HG02571 (cell line): ENCODE measurements around the gene NDST1.

Experiments
- ATAC-seq: cut with Tn5 transposase; IDR thresholded peaks from one replicate; pipeline ENCODE4 v1.9.1; 2021; ENCODE audit warnings: mild to moderate bottlenecking, moderate library complexity; ENCODE audit not compliant: unreplicated experiment

Gene NDST1

GRCh38 chr5:150521939-150522503, 14.1 kb downstream of the NDST1 start:
- no peak for ATAC-seq

- ATAC-seq = no peak
Measured at GRCh38 chr5:150522504-150523414, 14.8 kb downstream of the NDST1 start.

GRCh38 chr5:150523472-150524350, 15.8 kb downstream of the NDST1 start:
- ATAC-seq = no peak

- ATAC-seq = no peak
Measured at GRCh38 chr5:150525163-150525562, 17.2 kb downstream of the NDST1 start.

- no peak for ATAC-seq
Measured at GRCh38 chr5:150525781-150526180, 17.9 kb downstream of the NDST1 start.

GRCh38 chr5:150527038-150527437, 19.1 kb downstream of the NDST1 start:
- no peak for ATAC-seq

DNA sequence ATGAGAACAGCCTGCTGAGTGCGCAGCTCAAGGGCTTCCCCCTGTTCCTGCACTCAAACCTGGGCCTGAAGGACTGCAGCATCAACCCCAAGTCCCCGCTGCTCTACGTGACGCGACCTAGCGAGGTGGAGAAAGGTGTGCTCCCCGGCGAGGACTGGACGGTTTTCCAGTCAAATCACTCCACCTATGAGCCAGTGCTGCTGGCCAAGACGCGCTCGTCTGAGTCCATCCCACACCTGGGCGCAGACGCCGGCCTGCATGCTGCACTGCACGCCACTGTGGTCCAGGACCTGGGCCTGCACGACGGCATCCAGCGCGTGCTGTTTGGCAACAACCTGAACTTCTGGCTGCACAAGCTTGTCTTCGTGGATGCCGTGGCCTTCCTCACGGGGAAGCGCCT, 19.9 kb downstream of the NDST1 start:
- ATAC-seq = no peak

- no peak for ATAC-seq
Measured at GRCh38 chr5:150528924-150529546, 21.1 kb downstream of the NDST1 start.

- no peak for ATAC-seq
Measured at GRCh38 chr5:150529555-150529954, 21.6 kb downstream of the NDST1 start.

- ATAC-seq = no peak
Measured at GRCh38 chr5:150530423-150530822, 22.5 kb downstream of the NDST1 start.

- no peak for ATAC-seq
Measured at GRCh38 chr5:150530951-150531588, 23.1 kb downstream of the NDST1 start.

DNA sequence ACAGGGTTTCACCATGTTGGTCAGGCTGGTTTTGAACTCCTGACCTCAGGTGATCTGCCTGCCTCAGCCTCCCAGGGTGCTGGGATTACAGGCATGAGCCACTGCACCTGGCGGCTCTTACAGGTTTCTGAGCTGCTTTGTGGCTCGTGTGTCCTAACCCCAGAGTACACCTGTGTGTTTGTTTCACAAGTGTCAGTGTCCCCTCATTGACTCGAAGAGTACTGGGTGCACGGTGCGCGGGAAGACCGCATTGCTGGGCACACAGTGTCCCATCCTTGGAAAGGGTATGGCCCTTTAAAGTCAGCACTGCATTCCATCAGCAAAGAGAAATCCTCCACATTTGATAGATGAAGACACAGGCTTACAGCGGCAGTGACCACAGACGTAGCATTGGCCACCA, 23.8 kb downstream of the NDST1 start:
- no peak for ATAC-seq

- ATAC-seq = no peak
Measured at GRCh38 chr5:150532151-150532550, 24.2 kb downstream of the NDST1 start.

DNA sequence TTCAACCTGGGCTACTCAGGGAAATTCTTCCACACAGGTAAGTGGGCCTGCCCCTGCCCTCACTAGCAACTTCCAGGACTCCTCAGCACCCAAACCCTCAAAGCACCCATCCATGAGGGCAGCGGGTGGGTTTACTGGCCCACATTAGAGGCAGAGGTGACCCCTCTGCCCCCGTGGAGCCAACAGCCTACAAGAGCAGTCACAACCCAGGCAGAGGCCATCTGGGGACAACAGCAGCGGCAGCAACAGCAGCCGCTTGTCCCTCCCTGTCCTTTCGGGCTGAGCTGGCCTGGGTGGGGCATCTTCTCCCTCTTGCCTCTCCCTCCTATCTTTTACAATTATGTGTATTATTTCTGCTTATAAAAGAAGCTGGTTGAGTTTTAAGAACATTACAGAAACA, 25.1 kb downstream of the NDST1 start:
- no peak for ATAC-seq

- no peak for ATAC-seq
Measured at GRCh38 chr5:150534811-150535210, 26.9 kb downstream of the NDST1 start.

GRCh38 chr5:150535611-150536010, 27.7 kb downstream of the NDST1 start:
- ATAC-seq = no peak

GRCh38 chr5:150538007-150538917, 30.3 kb downstream of the NDST1 start:
- ATAC-seq = no peak

GRCh38 chr5:150539206-150539605, 31.3 kb downstream of the NDST1 start:
- no peak for ATAC-seq

DNA sequence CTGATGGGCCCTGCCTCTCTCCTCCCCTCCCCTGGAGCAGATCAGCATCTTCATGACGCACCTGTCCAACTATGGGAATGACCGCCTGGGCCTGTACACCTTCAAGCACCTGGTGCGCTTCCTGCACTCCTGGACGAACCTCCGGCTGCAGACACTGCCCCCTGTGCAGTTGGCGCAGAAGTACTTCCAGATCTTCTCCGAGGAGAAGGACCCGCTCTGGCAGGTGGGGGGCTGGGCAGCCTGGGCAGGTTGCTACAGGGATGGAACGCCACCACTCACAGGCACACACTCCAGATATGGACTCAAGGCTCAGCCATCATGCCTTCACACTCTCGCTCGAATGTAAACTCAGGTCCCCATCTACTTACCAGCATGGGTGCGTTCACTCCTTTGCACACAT, 32.1 kb downstream of the NDST1 start:
- no peak for ATAC-seq
